GM21786 (cell line): Measurements from ENCODE around the gene SELENOO.
A peak's percentile ranks its signal among the peaks of the same experiment; 100 is the strongest.

Experiments used
- ATAC-seq: cut with Tn5 transposase; IDR thresholded peaks from one replicate; pipeline ENCODE4 v1.9.1; 2021; ENCODE audit not compliant: unreplicated experiment

SELENOO gene

DNA sequence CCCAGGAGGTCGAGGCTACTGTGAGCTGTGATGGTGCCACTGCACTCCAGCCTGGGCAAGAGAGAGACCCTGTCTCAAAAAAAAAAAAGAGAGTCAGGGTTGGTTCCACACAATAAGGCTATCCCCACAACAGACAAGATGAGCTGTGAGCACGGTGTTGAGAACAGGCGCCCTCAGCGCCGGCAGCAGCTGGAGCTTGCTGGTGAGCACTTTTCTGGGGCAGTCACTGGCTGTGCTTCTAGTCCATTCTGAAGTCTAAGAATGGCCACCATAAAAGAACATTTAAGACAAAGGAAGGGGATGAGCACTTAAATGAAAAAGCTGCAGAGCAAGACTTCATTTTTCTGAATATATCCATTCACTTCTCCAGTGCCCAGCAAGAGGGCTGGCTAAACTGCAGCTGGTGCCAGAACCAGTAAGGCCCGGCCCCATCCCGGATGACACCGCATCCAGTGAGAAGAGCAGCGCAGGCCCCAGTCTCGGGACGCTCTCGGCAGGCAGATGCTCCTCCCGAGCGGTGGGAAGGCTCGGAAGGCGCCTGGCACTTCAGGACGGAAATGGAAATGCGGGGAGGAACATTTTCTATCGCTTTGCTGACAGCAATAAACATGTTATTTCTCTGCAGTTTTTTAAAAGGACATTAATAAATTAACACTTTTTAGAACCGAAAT lies 31.8 kb downstream of the SELENOO start:
- ATAC-seq, result no peak

- no peak for ATAC-seq
Observed at GRCh38 chr22:50233223-50233622, 32.4 kb downstream of the SELENOO start.

GRCh38 chr22:50236731-50237409 lies 36.1 kb downstream of the SELENOO start:
- no peak for ATAC-seq

GRCh38 chr22:50238755-50239154 lies 37.9 kb downstream of the SELENOO start:
- ATAC-seq, result no peak

GRCh38 chr22:50242406-50242949 lies 41.7 kb downstream of the SELENOO start:
- ATAC-seq, result no peak

- ATAC-seq, result no peak
Observed at GRCh38 chr22:50243685-50244419, 43.0 kb downstream of the SELENOO start.

- ATAC-seq, result peak; percentile 69
Observed at GRCh38 chr22:50244420-50245213, 43.8 kb downstream of the SELENOO start, which contains the start of gene TUBGCP6. Gene TUBGCP6, minus strand, starts transcription at chr22:50245023. Its CDS starts 564 bp downstream, at chr22:50244459.

DNA sequence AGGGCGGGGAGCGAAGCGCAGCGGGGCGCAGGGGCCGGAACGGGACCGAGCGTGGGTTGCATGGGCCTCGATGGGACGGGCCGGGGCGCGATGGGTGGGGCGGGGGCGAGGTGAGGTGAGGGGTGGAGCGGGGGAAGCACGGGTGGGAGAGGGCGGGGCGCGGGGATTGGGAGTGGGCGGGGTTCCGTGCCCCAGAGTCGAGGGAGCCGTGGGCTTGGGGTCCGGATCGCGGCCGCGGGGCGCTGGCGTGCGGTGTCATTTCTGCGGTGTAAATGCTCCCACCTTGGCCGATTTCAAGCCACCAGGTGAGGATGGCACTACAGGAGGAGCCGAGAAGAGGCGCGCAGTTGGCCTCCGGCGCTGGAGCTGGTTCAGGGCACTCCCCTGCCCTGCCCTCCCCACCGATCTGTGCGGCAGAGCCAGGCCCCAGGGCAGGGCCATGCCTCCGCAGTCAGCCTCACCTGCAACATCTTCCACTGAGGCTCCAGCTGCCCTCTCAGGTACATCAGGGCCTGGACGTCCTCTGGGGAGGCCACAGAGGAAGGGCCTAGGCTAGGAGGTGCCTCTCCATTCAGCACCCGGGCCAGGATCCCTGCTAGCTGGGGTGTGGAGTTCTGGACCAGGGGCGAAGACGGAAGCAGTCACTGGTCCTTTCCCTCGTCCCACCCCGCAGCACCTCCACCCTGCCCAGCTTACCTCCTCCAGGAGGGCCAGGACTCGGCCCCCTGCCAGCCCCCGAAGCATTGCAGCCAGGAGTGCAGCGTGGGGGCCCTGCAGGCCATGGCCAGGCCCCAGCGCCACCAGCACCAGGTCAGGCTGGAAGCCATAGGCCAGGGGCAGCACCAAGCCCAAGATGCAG lies 44.6 kb downstream of the SELENOO start:
- ATAC-seq, result no peak

GRCh38 chr22:50246242-50247175 lies 45.7 kb downstream of the SELENOO start:
- no peak for ATAC-seq

DNA sequence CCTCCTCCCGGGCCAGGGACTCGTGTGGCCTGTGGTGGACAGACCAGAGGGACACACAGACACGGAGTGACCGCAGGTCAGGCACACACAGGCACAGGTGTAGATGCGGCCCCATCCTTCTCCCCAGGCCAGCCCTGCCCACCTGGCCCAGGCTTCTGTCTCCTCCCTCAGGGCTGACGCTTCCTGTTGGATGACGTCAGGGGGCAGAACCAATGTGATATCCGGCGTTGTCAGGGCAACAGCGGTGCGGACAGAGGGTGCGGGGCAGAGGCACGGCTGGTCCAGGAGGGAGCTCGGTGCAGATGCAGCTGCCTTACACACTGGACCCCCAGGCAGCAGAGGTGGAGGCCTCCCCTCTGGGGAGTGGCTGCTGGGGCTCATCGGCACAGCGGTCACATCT lies 46.9 kb downstream of the SELENOO start:
- no peak for ATAC-seq

- ATAC-seq, result no peak
Observed at GRCh38 chr22:50248196-50249081, 47.6 kb downstream of the SELENOO start.

GRCh38 chr22:50249341-50250248 lies 48.8 kb downstream of the SELENOO start:
- ATAC-seq, result no peak

DNA sequence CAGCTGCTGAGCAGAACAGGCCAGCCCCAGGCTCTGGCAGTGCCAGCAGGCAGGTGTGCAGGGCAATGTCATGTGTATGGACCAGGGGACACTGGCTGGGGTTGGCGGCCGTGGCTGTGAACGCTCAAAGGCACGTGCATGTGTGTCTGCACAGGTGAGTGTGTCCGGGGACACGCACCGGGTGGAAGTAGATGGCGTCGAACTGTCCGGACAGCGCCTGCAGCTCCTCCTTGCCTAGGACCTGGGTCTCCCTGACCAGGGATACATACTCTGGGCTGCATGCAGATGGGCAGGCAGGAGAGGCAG lies 49.4 kb downstream of the SELENOO start:
- no peak for ATAC-seq

- peak; percentile 48 for ATAC-seq
Observed at GRCh38 chr22:50250555-50251476, 50.0 kb downstream of the SELENOO start, which contains the start of gene HDAC10. Gene HDAC10, minus strand, starts transcription at chr22:50251265. Its CDS starts 233 bp downstream, at chr22:50251032.

- no peak for ATAC-seq
Observed at GRCh38 chr22:50251477-50252081, 50.8 kb downstream of the SELENOO start.
